A673 (cell line): Measurements from ENCODE around the gene NHLRC2. TPM values are rescaled to one million over a fixed set of nuclear protein-coding genes. Genes with fewer than 3 reads are reported as not detected.
A peak's percentile ranks its signal among the peaks of the same experiment; 100 is the strongest.

ENCODE experiments used
- BruUV-seq: library from RNA; stranded (reverse); fragments of 400-500 nt; replicated peaks from 2 replicates; lab custom pipeline; 2021; lab: Mats Ljungman, UMichigan
- CTCF ChIA-PET: fragments of 300-600 bp; sonication (Branson Sonifier 250); formaldehyde crosslinking; loops from one replicate; lab custom pipeline; 2022; ENCODE audit warnings: antibody characterized with exemption; lab: Charles Lee
- POLR2A ChIA-PET: fragments of 300-600 bp; sonication (Branson Sonifier 250); formaldehyde crosslinking; loops from one replicate; lab custom pipeline; 2022; ENCODE audit warnings: antibody characterized with exemption; ENCODE audit not compliant: low non-redundant PET; lab: Charles Lee
- DNase-seq: peaks from one replicate; pipeline ENCODE4 v3.0.0-alpha.2; 2015; ENCODE audit warnings: low spot score
- H3K27ac ChIP-seq: fragments of 200-600 bp; sonication (generic); 2 replicates; pipeline ENCODE4 v1.5.1; 2016; ENCODE audit warnings: mixed run types, low read depth, mild to moderate bottlenecking, mixed read lengths, antibody characterized with exemption, low read length; ENCODE audit not compliant: poor library complexity, severe bottlenecking
- H3K27me3 ChIP-seq: fragments of 200-600 bp; sonication (generic); replicated peaks from 2 replicates; pipeline ENCODE4 v1.6.1; 2017; ENCODE audit warnings: mixed run types, low read depth, mild to moderate bottlenecking, mixed read lengths, antibody characterized with exemption, low read length; ENCODE audit not compliant: insufficient read depth, poor library complexity
- H3K36me3 ChIP-seq: fragments of 200-600 bp; sonication (generic); 2 replicates; pipeline ENCODE4 v1.6.1; 2016; ENCODE audit warnings: mixed run types, mild to moderate bottlenecking, mixed read lengths, antibody characterized with exemption, low read length; ENCODE audit not compliant: insufficient read depth, poor library complexity, severe bottlenecking
- H3K4me1 ChIP-seq: fragments of 200-600 bp; sonication (generic); 2 replicates; pipeline ENCODE4 v1.6.1; 2017; ENCODE audit warnings: mixed run types, mild to moderate bottlenecking, mixed read lengths, antibody characterized with exemption, low read length; ENCODE audit not compliant: insufficient read depth, poor library complexity, severe bottlenecking
- H3K4me3 ChIP-seq: fragments of 200-600 bp; sonication (generic); 2 replicates; pipeline ENCODE4 v1.5.1; 2016; ENCODE audit warnings: low read depth, mixed run types, mild to moderate bottlenecking, mixed read lengths, low read length; ENCODE audit not compliant: poor library complexity, severe bottlenecking
- H3K9me3 ChIP-seq: fragments of 200-600 bp; sonication (generic); 2 replicates; pipeline ENCODE4 v1.6.1; 2016; ENCODE audit warnings: mixed run types, low read depth, mild to moderate bottlenecking, mixed read lengths, antibody characterized with exemption, low read length; ENCODE audit not compliant: poor library complexity, severe bottlenecking
- CTCF ChIP-seq: fragments of 300-800, 200-600 bp; sonication (generic); conservative IDR thresholded peaks from 2 replicates; pipeline ENCODE4 v1.5.1; 2017; ENCODE audit warnings: low read depth, mild to moderate bottlenecking, antibody characterized with exemption, low read length, moderate library complexity, mixed read lengths
- EZH2 ChIP-seq: fragments of 200-600 bp; sonication (generic); IDR thresholded peaks from 2 replicates; pipeline ENCODE4 v1.6.1; 2017; ENCODE audit warnings: borderline replicate concordance, low read depth, mild to moderate bottlenecking, mixed read lengths, antibody characterized with exemption, low read length; ENCODE audit not compliant: poor library complexity, severe bottlenecking
- intact Hi-C: fragments of 100-400 bp; cut with micrococcal nuclease; formaldehyde crosslinking; loops from one replicate; pipeline ENCODE4 v1.10.0; 2022; ENCODE audit not compliant: unreplicated experiment
- total RNA-seq: library from RNA; stranded (reverse); gene quantifications from 2 replicates; pipeline ENCODE4 v1.2.3, GENCODE V29; 2021

The NHLRC2 gene
- total RNA-seq, 1 experiment from 2014 or later, result 49.7 TPM

DNA sequence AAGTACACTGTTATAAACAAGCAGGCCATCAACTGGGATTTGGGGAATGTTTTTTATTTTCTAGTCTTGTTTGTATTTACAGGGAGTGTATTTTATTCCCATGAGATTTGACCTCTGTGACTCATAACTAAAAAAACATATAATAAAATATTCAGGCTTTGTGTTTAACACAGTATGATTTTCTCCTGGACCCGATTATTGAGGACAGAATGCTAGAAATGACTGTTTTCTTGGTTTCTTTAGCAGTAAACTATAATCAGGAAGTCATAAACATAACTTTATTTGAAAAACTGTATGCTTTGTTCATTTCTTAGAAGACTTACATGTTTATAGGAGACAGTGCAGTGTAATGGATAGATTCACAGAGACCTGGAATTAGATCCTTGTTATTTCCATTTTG is 2.1 kb downstream of the NHLRC2 start:
- no TSS peak for BruUV-seq
- TF ChIP-seq EZH2 (no peak), CTCF (no peak)
- Histone ChIP-seq H3K27ac (peak overlapping the region; percentile 99), H3K27me3 (no peaks in the 10 kb centered on the region), H3K9me3 (peaks cover 5% of the 10 kb centered on the region), H3K4me1 (peaks cover 33% of the 10 kb centered on the region), H3K4me3 (peak overlapping the region; percentile 76), H3K36me3 (peaks cover 30% of the 10 kb centered on the region)
- DNase-seq, result peak; percentile 30
- CTCF ChIA-PET, result no interaction called here
- POLR2A ChIA-PET, result no interaction called here
- intact Hi-C loops, result no loop called here

GRCh38 chr10:113857210-113857609 is 2.7 kb downstream of the NHLRC2 start:
- Histone ChIP-seq H3K9me3 (peaks cover 5% of the 10 kb centered on the region), H3K4me3 (peak overlapping the region; percentile 76), H3K27ac (peak overlapping the region; percentile 99), H3K4me1 (peaks cover 33% of the 10 kb centered on the region), H3K36me3 (peaks cover 36% of the 10 kb centered on the region), H3K27me3 (no peaks in the 10 kb centered on the region)
- DNase-seq, result no peak
- TF ChIP-seq CTCF, result no peak
- TF ChIP-seq EZH2, result no peak
- POLR2A ChIA-PET, result no interaction called here
- no TSS peak for BruUV-seq
- CTCF ChIA-PET, result no interaction called here
- intact Hi-C loops, result no loop called here

DNA sequence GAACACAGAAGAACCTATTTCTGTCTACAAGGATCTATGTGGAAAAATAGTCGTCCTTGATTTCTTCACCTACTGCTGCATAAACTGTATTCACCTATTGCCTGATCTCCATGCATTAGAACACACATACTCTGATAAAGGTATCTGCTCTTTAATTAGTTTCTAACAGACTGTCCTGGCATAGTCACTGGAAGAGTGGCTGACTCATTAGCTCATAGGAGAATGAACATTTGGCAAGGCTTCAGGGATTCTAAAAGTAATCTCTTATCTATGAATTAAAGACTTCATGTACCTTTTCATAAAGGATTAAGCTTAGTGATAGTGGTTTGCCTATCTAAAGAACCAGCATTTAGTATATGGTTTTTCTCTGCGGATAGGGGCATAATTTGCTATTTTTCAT is 4.1 kb downstream of the NHLRC2 start:
- Histone ChIP-seq H3K27me3 (no peaks in the 10 kb centered on the region), H3K27ac (peak overlapping the region; percentile 19), H3K4me3 (peak overlapping the region; percentile 76), H3K4me1 (peaks cover 33% of the 10 kb centered on the region), H3K9me3 (peaks cover 5% of the 10 kb centered on the region), H3K36me3 (peaks cover 49% of the 10 kb centered on the region)
- TF ChIP-seq CTCF (no peak), EZH2 (no peak)
- no TSS peak for BruUV-seq
- peak; percentile 49 for DNase-seq
- intact Hi-C loops, result no loop called here
- ChIA-PET POLR2A (no interaction called here), CTCF (no interaction called here)
